Bronchial epithelial cell (primary cell): ENCODE measurements around the gene PTPN6. TPM values are rescaled to one million over a fixed set of nuclear protein-coding genes. Genes with fewer than 3 reads are reported as not detected.

Source experiments
- DNase-seq: peaks from one replicate; pipeline ENCODE4 v3.0.0-alpha.2; 2010; ENCODE audit warnings: low read depth
- FAIRE-seq: peaks from 2 replicates; lab custom pipeline; 2011; peaks lifted over from hg19 to GRCh38; lab: Jason Lieb, UNC
- H3K27me3 ChIP-seq: 2 replicates; pipeline ENCODE4 v1.5.1; 2011; ENCODE audit warnings: low read length; ENCODE audit not compliant: control insufficient read depth, insufficient read depth
- H3K36me3 ChIP-seq: 2 replicates; pipeline ENCODE4 v1.5.1; 2011; ENCODE audit warnings: low read length; ENCODE audit not compliant: control insufficient read depth, insufficient read depth
- H3K4me3 ChIP-seq: 2 replicates; pipeline ENCODE4 v1.5.1; 2011; ENCODE audit warnings: mild to moderate bottlenecking, low read depth, low read length, control low read depth
- CTCF ChIP-seq: IDR thresholded peaks from 2 replicates; pipeline ENCODE4 v1.5.1; 2011; ENCODE audit warnings: mild to moderate bottlenecking, moderate library complexity, low read length, control low read depth, inconsistent platforms; ENCODE audit not compliant: insufficient read depth, severe bottlenecking
- total RNA-seq: library from RNA; depleted of rRNA; stranded (reverse); fragments of >200 nt; gene quantifications from 2 replicates; pipeline ENCODE4 v1.2.1, GENCODE V29; 2014

The PTPN6 gene
- total RNA-seq, 1 donor from 2014 or later: 12.4 TPM

- no peaks in the 10 kb centered on the region for H3K27me3 ChIP-seq
- peaks cover 8% of the 10 kb centered on the region for H3K36me3 ChIP-seq
- TF ChIP-seq CTCF: no peak
- FAIRE-seq (no peak), DNase-seq (no peak)
- H3K4me3 ChIP-seq: no peak overlapping the region
Observed at GRCh38 chr12:6953442-6954315, 2.5 kb downstream of the PTPN6 start.

GRCh38 chr12:6954316-6955107, 3.4 kb downstream of the PTPN6 start:
- no peak for FAIRE-seq
- no peak overlapping the region for H3K4me3 ChIP-seq
- TF ChIP-seq CTCF: no peak

GRCh38 chr12:6955108-6956020, 4.2 kb downstream of the PTPN6 start:
- FAIRE-seq (no peak), DNase-seq (no peak)
- peaks cover 8% of the 10 kb centered on the region for H3K36me3 ChIP-seq
- no peaks in the 10 kb centered on the region for H3K27me3 ChIP-seq
- no peak overlapping the region for H3K4me3 ChIP-seq
- no peak for TF ChIP-seq CTCF

More at GRCh38 chr12:6954316-6955107, 3.4 kb downstream of the PTPN6 start:
- DNase-seq: no peak
- peaks cover 8% of the 10 kb centered on the region for H3K36me3 ChIP-seq
- no peaks in the 10 kb centered on the region for H3K27me3 ChIP-seq

- Histone ChIP-seq H3K4me3 (no peak overlapping the region), H3K27me3 (no peaks in the 10 kb centered on the region), H3K36me3 (peaks cover 10% of the 10 kb centered on the region)
- DNase-seq (no peak), FAIRE-seq (no peak)
- no peak for TF ChIP-seq CTCF
Observed at GRCh38 chr12:6956021-6956727, 5.0 kb downstream of the PTPN6 start.

- FAIRE-seq (no peak), DNase-seq (no peak)
- Histone ChIP-seq H3K27me3 (no peaks in the 10 kb centered on the region), H3K4me3 (no peak overlapping the region), H3K36me3 (peaks cover 8% of the 10 kb centered on the region)
- TF ChIP-seq CTCF: no peak
Observed at GRCh38 chr12:6957151-6957701, 6.1 kb downstream of the PTPN6 start.
